Endometrial microvascular endothelial cells (primary cell): ENCODE measurements around the gene RGMB. TPM values are rescaled to one million over a fixed set of nuclear protein-coding genes. Genes with fewer than 3 reads are reported as not detected.

Experiments
- in situ Hi-C: cut with HindIII; loops from 2 replicates; pipeline ENCODE4 v1.10.0; 2017; ENCODE audit warnings: low sequenced_read_pairs, low pct_unique_long_range_greater_than_20kb; ENCODE audit errors: inconsistent ontology term
- total RNA-seq: library from RNA; depleted of rRNA; stranded (reverse); fragments of >200 nt; gene quantifications from one replicate; pipeline ENCODE4 v1.2.3, GENCODE V29; 2015; ENCODE audit errors: inconsistent ontology term

RGMB gene
- total RNA-seq, 1 donor from 2014 or later = 40.3 TPM

GRCh38 chr5:98807806-98808205, 34.3 kb downstream of the RGMB start:
- in situ Hi-C loops = no loop called here

GRCh38 chr5:98810206-98810605, 36.7 kb downstream of the RGMB start:
- in situ Hi-C loops = no loop called here

GRCh38 chr5:98813755-98814154, 40.3 kb downstream of the RGMB start:
- in situ Hi-C loops = no loop called here

GRCh38 chr5:98816582-98817222, 43.2 kb downstream of the RGMB start:
- in situ Hi-C loops = no loop called here

GRCh38 chr5:98825582-98826375, 52.3 kb downstream of the RGMB start:
- in situ Hi-C loops = no loop called here

- in situ Hi-C loops = no loop called here
Observed at GRCh38 chr5:98827161-98827560, 53.7 kb downstream of the RGMB start.

- in situ Hi-C loops = no loop called here
Observed at GRCh38 chr5:98827588-98828284, 54.3 kb downstream of the RGMB start.

GRCh38 chr5:98836175-98836574, 62.7 kb downstream of the RGMB start:
- in situ Hi-C loops = no loop called here

GRCh38 chr5:98839469-98840383, 66.3 kb downstream of the RGMB start:
- in situ Hi-C loops = no loop called here

GRCh38 chr5:98840946-98841345, 67.5 kb downstream of the RGMB start:
- in situ Hi-C loops = no loop called here

GRCh38 chr5:98843481-98843880, 70.0 kb downstream of the RGMB start:
- in situ Hi-C loops = no loop called here

- in situ Hi-C loops = no loop called here
Observed at GRCh38 chr5:98844865-98845264, 71.4 kb downstream of the RGMB start.

GRCh38 chr5:98845878-98846277, 72.4 kb downstream of the RGMB start:
- in situ Hi-C loops = no loop called here

Other genes with a start within 250 kb of the RGMB start
- gene CHD1, start 155.3 kb downstream of the RGMB start, total RNA-seq = 31.1 TPM